Endothelial cell of umbilical vein (primary cell): ENCODE measurements around the gene ANKRD34B. TPM values are rescaled to one million over a fixed set of nuclear protein-coding genes. Genes with fewer than 3 reads are reported as not detected.

Experiments used
- BruUV-seq: library from RNA; stranded (reverse); fragments of 400-500 nt; replicated peaks from 2 replicates; lab custom pipeline; 2021; lab: Mats Ljungman, UMichigan
- CTCF ChIA-PET: fragments of 300-600, 350-600 bp; sonication (Branson Sonifier 250); formaldehyde crosslinking; loops from one replicate; lab custom pipeline; 2021; ENCODE audit warnings: antibody characterized with exemption, inconsistent platforms; lab: Charles Lee
- POLR2A ChIA-PET: fragments of 300-600, 350-600 bp; sonication (Branson Sonifier 250); formaldehyde crosslinking; loops from one replicate; lab custom pipeline; 2021; ENCODE audit warnings: antibody characterized with exemption, inconsistent platforms; lab: Charles Lee
- DNase-seq: peaks from one replicate; pipeline ENCODE4 v3.0.0-alpha.2; 2011; ENCODE audit warnings: low read depth, low spot score
- FAIRE-seq: peaks from 2 replicates; lab custom pipeline; 2011; peaks lifted over from hg19 to GRCh38; lab: Jason Lieb, UNC
- H2AFZ ChIP-seq: 2 replicates; pipeline ENCODE4 v1.6.0; 2012; ENCODE audit warnings: low read depth, low read length, control low read depth, inconsistent platforms
- H3K27ac ChIP-seq: 2 replicates; pipeline ENCODE4 v1.5.1; 2011; ENCODE audit warnings: low read depth, mild to moderate bottlenecking, control low read depth, low read length, moderate library complexity; ENCODE audit not compliant: insufficient read depth
- H3K27me3 ChIP-seq, 2 experiments: 2 replicates each; pipeline versions ENCODE4 v1.6.0 to v1.6.1; 2011; ENCODE audit warnings: low read length in 2 of 2, mixed read lengths in 1 of 2; ENCODE audit not compliant: control insufficient read depth in 2 of 2, insufficient read depth in 2 of 2
- H3K36me3 ChIP-seq, 2 experiments: 2 replicates in 1 of 2; 3 replicates in 1 of 2; pipeline ENCODE4 v1.5.1; 2011; ENCODE audit warnings: low read length in 2 of 2, mild to moderate bottlenecking in 1 of 2, moderate library complexity in 1 of 2; ENCODE audit not compliant: control insufficient read depth in 2 of 2, insufficient read depth in 2 of 2; ENCODE audit errors: extremely low read depth in 1 of 2
- H3K4me1 ChIP-seq: 3 replicates; pipeline ENCODE4 v1.5.1; 2011; ENCODE audit warnings: mild to moderate bottlenecking, low read length; ENCODE audit not compliant: control insufficient read depth, insufficient read depth; ENCODE audit errors: extremely low read depth
- H3K4me2 ChIP-seq: 2 replicates; pipeline ENCODE4 v1.6.1; 2011; ENCODE audit warnings: low read length, control low read depth, mixed read lengths; ENCODE audit not compliant: insufficient read depth
- H3K4me3 ChIP-seq, 3 experiments: fragments of 200-600 bp in 1 of 3; sonication (generic), shearing (Covaris generic) in 1 of 3; replicated peaks in 1 of 3; 2 replicates each; pipeline ENCODE4 v1.5.1; 2011 to 2016; ENCODE audit warnings: control low read depth in 3 of 3, low read length in 3 of 3, mild to moderate bottlenecking in 2 of 3, inconsistent platforms in 1 of 3, low read depth in 1 of 3, moderate library complexity in 1 of 3; ENCODE audit not compliant: insufficient read depth in 1 of 3
- H3K79me2 ChIP-seq: 2 replicates; pipeline ENCODE4 v1.6.0; 2012; ENCODE audit warnings: low read length, inconsistent platforms; ENCODE audit not compliant: control insufficient read depth, insufficient read depth
- H3K9ac ChIP-seq: replicated peaks from 2 replicates; pipeline ENCODE3; 2011; ENCODE audit warnings: low read length, control low read depth; ENCODE audit not compliant: insufficient read depth; ENCODE audit errors: extremely low read depth
- H3K9me1 ChIP-seq: replicated peaks from 3 replicates; pipeline ENCODE4 v1.6.0; 2011; ENCODE audit warnings: mild to moderate bottlenecking, low read length; ENCODE audit not compliant: control insufficient read depth, insufficient read depth; ENCODE audit errors: extremely low read depth
- H3K9me3 ChIP-seq: replicated peaks from 2 replicates; pipeline ENCODE4 v1.5.1; 2012; ENCODE audit warnings: low read length, inconsistent platforms; ENCODE audit not compliant: control insufficient read depth, insufficient read depth
- H4K20me1 ChIP-seq: replicated peaks from 2 replicates; pipeline ENCODE3; 2011; ENCODE audit warnings: mild to moderate bottlenecking, low read length; ENCODE audit not compliant: control insufficient read depth, insufficient read depth; ENCODE audit errors: extremely low read depth
- CTCF ChIP-seq, 2 donors: IDR thresholded peaks; 1 replicate in 1 of 2; 2 replicates in 1 of 2; pipeline ENCODE4 v1.5.1; 2011; ENCODE audit warnings: low read length in 2 of 2, mild to moderate bottlenecking in 2 of 2, moderate library complexity in 2 of 2, control low read depth in 1 of 2, inconsistent platforms in 1 of 2, low read depth in 1 of 2; ENCODE audit not compliant: insufficient read depth in 1 of 2; ENCODE audit errors: extremely low read depth in 1 of 2
- EZH2 ChIP-seq: IDR thresholded peaks from 2 replicates; pipeline ENCODE4 v1.6.1; 2012; ENCODE audit warnings: borderline replicate concordance, low read depth, mild to moderate bottlenecking, moderate library complexity, low read length, inconsistent platforms; ENCODE audit not compliant: severe bottlenecking
- FOS ChIP-seq: IDR thresholded peaks from 2 replicates; pipeline ENCODE4 v1.6.1; 2011; ENCODE audit warnings: mild to moderate bottlenecking, low read length, moderate library complexity, borderline replicate concordance; ENCODE audit not compliant: insufficient read depth
- GATA2 ChIP-seq: IDR thresholded peaks from 2 replicates; pipeline ENCODE4 v1.7.0; 2011; ENCODE audit warnings: low read depth, mild to moderate bottlenecking, moderate library complexity, mixed read lengths, low read length; ENCODE audit not compliant: insufficient read length, insufficient read depth
- JUN ChIP-seq: IDR thresholded peaks from 2 replicates; pipeline ENCODE4 v1.6.1; 2011; ENCODE audit warnings: borderline replicate concordance, low read depth; ENCODE audit not compliant: insufficient read length, insufficient read depth
- MAX ChIP-seq: IDR thresholded peaks from 2 replicates; pipeline ENCODE4 v1.6.1; 2011; ENCODE audit not compliant: insufficient read depth, insufficient read length
- MYC ChIP-seq: IDR thresholded peaks from one replicate; pipeline ENCODE4 v1.6.1; 2011; ENCODE audit warnings: mild to moderate bottlenecking, low read depth, low read length
- POLR2A ChIP-seq: IDR thresholded peaks from 2 replicates; pipeline ENCODE4 v1.6.1; 2012; ENCODE audit warnings: low read depth, mild to moderate bottlenecking, control low read depth, low read length
- POLR2AphosphoS5 ChIP-seq: IDR thresholded peaks from 2 replicates; pipeline ENCODE4 v1.6.1; 2012; ENCODE audit warnings: low read depth, mild to moderate bottlenecking, control low read depth, low read length, moderate library complexity; ENCODE audit not compliant: insufficient read depth
- dilution Hi-C: fragments of 300-500 bp; cut with MboI; formaldehyde crosslinking; loops from one replicate; pipeline ENCODE4 v1.15.0; 2019; ENCODE audit warnings: low sequenced_read_pairs; ENCODE audit not compliant: extremely low pct_ligation_motif_present
- intact Hi-C: fragments of 100-400 bp; cut with micrococcal nuclease; formaldehyde crosslinking; loops from one replicate; pipeline ENCODE4 v1.10.0; 2022
- polyA plus RNA-seq, 4 experiments: library from polyadenylated mRNA; depleted of rRNA in 3 of 4; stranded (reverse) in 3 of 4; unstranded in 1 of 4; fragments of >200 nt; gene quantifications; 2 replicates each; pipeline versions ENCODE4 v1.2.1 to v1.2.3, GENCODE V29; 2011 to 2012; ENCODE audit warnings: missing spikeins in 1 of 4
- total RNA-seq: library from RNA; stranded (reverse); gene quantifications from 2 replicates; pipeline ENCODE4 v1.2.3, GENCODE V29; 2021

The ANKRD34B gene
- total and polyA plus RNA-seq, 2 donors (not counting 3 experiments of a cell fraction or from before 2014, with no cell fraction given), result not detected

GRCh38 chr5:80591352-80591751 is 21.3 kb upstream of the ANKRD34B start:
- Histone ChIP-seq H3K9me3 (no peaks in the 10 kb centered on the region), H3K27me3 (peaks cover 2 to 4% of the 10 kb centered on the region in 2 experiments), H3K4me3 (no peak overlapping the region), H3K4me2 (no peak overlapping the region), H3K27ac (no peak overlapping the region), H3K4me1 (no peaks in the 10 kb centered on the region), H3K36me3 (no peaks in the 10 kb centered on the region), H4K20me1 (no peaks in the 10 kb centered on the region), H2AFZ (no peak overlapping the region), H3K79me2 (no peaks in the 10 kb centered on the region), H3K9me1 (no peaks in the 10 kb centered on the region), H3K9ac (no peak overlapping the region)
- no TSS peak for BruUV-seq
- intact Hi-C loops (no loop called here), dilution Hi-C loops (no loop called here)
- CTCF ChIA-PET, result no interaction called here
- FAIRE-seq (no peak), DNase-seq (no peak)
- no peak for TF ChIP-seq FOS
- TF ChIP-seq POLR2A, result no peak
- no peak for TF ChIP-seq MYC
- no peak for TF ChIP-seq CTCF (IDR thresholded peaks at IDR 0.05; ENCODE audit: extremely low read depth in 1 of 2, insufficient read depth in 1 of 2, low read depth in 1 of 2, low read length in 2 of 2)
- TF ChIP-seq JUN, result no peak
- no peak for TF ChIP-seq POLR2AphosphoS5
- TF ChIP-seq MAX, result no peak
- no peak for TF ChIP-seq EZH2
- no peak for TF ChIP-seq GATA2
- POLR2A ChIA-PET, result no interaction called here
